VCaP (cell line): ENCODE measurements around the gene GRIK4.
A peak's percentile ranks its signal among the peaks of the same experiment; 100 is the strongest.
"Not testable (repeated sequence)": the region's sequence is repeated elsewhere in the genome, so short reads cannot be mapped to it uniquely, and the experiment has no call there.

Source experiments
- H3K27ac ChIP-seq: fragments of 450-650 bp; 2 replicates; pipeline ENCODE4 v1.5.1; 2017
- TF ChIP-seq, protein P1 (sequence below): fragments of 450-650 bp; conservative IDR thresholded peaks from 2 replicates; pipeline ENCODE4 v1.5.1; 2017; ENCODE audit warnings: mild to moderate bottlenecking, moderate library complexity

Gene GRIK4

DNA sequence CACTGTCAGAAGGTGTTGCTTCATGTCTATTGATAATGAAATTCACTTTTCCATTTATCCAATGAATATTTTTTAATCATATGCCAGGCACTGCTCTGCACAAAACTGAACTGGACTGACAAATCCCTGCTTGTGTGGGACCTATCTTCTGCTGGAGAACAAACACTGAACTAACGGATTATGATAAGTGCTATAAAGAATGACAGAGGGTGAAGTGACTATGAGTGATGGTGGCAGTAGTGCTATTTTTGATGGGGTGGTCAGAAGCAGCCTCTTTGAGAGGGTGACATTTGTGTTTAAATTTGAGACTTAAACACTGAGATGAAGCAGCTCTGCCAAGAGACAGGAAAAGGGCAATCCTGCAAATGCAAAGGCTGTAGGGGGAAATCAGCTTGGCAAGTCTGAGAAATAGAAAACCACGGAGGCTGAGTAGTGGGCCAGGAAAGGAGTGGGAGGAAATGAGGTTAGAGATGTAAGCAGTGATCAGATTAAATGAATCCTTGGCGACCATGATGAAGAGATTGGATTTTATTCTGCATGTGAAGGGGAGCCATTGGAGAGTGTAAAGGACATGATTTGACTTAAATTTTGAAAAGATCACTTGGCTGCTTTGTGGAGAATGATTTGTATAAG lies 518.4 kb downstream of the GRIK4 start:
- no peak overlapping the region for H3K27ac ChIP-seq
- TF ChIP-seq, protein P1, sequence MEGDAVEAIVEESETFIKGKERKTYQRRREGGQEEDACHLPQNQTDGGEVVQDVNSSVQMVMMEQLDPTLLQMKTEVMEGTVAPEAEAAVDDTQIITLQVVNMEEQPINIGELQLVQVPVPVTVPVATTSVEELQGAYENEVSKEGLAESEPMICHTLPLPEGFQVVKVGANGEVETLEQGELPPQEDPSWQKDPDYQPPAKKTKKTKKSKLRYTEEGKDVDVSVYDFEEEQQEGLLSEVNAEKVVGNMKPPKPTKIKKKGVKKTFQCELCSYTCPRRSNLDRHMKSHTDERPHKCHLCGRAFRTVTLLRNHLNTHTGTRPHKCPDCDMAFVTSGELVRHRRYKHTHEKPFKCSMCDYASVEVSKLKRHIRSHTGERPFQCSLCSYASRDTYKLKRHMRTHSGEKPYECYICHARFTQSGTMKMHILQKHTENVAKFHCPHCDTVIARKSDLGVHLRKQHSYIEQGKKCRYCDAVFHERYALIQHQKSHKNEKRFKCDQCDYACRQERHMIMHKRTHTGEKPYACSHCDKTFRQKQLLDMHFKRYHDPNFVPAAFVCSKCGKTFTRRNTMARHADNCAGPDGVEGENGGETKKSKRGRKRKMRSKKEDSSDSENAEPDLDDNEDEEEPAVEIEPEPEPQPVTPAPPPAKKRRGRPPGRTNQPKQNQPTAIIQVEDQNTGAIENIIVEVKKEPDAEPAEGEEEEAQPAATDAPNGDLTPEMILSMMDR, result no peak

DNA sequence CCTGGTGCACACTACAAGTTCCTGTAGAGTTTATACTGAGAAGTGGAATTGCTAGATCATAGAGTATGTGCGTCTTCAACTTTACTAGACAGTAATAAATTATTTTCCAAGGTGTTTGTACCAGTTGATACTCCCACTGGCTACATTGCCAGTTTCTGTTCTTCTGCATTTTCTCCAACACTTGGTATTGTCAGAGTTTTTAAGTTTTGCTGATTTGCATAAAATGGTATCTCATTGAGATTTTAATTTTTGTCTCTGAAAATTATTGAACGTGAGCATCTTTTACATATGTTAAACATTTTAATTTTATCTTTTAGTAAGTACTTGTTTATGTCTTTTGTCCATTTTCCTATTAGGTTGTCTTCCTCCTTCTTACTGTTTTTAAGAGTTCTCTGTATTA lies 519.6 kb downstream of the GRIK4 start:
- TF ChIP-seq, protein P1, result no peak
- no peak overlapping the region for H3K27ac ChIP-seq

DNA sequence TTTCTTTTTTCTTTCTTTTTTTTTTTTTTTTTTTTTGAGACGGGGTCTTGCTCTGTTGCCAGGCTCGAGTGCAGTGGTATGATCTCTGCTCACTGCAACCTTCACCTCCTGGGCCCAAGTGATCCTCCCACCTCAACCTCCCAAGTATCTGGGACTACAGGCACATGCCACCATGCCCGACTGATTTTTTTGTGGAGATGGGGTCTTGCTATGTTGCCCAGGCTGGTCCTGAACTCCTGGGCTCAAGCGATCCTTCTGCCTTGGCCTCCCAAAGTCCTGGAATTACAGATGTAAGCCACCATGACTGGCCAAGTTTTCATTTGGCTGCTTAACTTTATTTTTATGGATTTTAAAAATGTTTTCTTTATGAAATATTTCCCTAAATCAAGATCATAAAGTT lies 520.1 kb downstream of the GRIK4 start:
- H3K27ac ChIP-seq, result not testable (repeated sequence)

DNA sequence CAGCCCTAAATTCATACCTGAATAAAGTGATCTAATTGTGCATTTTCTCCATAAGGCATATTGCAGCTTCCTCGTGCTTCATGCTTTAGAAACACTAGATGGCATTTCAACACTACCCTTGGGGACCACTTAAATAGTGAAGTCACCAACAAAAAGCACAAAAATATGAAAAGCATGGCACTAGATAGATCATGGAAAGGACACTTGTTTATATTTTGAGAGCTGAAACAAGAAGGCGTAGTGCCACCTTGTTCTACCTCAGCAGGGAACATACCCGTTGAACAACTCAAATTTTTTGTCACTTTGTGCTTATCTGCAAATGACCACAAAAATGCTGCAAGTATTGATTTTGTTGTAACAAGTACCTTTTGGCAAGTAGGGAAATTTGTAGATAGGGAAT lies 521.0 kb downstream of the GRIK4 start:
- no peak overlapping the region for H3K27ac ChIP-seq
- TF ChIP-seq, protein P1, result peak; percentile 75

DNA sequence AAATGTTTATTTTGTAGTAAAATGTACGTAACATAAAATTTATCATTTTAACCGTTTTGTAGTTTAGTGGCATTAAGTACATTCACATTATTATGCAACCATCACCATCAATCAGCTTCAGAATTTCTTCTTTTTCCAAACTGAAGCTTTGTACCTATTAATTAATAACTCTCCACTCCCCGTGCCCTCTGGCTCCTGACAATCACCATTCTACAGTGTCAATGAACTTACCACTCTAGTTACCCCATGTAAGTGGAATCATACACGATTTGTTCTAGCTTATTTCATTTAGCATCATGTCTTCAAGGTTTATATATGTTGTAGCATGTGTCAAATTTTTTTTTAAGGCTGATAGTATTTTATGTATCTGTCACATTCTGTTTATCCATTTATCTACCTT lies 522.1 kb downstream of the GRIK4 start:
- TF ChIP-seq, protein P1, result no peak
- no peak overlapping the region for H3K27ac ChIP-seq

DNA sequence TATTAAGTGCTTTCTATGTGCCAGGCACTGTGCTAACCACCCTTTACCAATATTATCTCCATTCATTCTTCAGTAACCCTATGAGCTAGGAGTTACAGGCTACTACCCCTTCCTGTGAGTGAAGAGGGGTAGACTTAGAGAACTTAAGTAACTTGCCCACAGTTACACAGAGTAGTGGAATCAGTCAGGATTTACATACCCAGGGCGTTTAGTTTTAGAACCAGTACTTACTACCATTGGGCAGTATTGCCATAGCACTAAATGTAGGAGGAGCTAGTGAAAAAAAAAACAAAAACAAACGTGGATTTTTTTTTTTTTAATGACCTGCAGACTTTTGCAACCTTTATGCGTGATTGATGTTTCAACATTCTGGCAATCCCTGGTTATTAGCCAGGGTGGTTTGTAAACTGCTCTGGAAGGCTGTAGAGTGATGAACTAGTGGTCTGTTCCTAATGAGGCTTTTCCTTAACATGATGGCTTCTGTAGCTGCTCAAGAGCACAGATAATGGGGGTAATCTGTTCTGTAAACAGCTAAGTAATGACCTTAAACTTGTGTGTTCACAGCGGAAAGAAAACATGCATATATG lies 523.7 kb downstream of the GRIK4 start:
- TF ChIP-seq, protein P1, result no peak

DNA sequence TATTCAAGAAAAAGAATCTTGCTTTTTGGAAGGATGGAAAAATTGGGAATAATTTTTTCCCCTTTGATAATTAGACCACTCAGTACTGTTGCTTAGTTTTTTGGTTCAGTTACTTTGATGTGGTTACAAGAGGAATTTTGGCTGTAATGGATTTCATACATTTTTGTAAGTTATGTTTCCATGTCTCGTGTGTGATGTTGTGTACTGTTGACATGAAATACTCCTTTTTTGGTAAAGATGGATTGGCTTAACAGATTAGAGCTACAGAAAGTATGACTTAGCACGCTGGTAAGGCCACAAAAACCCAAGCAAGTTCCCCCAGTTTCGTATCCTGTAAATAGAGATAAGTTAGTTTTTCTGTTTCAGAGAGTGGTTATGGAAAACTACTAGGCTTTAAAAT lies 524.2 kb downstream of the GRIK4 start:
- TF ChIP-seq, protein P1, result no peak
- no peak overlapping the region for H3K27ac ChIP-seq

More for the DNA sequence above, 523.7 kb downstream of the GRIK4 start:
- H3K27ac ChIP-seq, result no peak overlapping the region

DNA sequence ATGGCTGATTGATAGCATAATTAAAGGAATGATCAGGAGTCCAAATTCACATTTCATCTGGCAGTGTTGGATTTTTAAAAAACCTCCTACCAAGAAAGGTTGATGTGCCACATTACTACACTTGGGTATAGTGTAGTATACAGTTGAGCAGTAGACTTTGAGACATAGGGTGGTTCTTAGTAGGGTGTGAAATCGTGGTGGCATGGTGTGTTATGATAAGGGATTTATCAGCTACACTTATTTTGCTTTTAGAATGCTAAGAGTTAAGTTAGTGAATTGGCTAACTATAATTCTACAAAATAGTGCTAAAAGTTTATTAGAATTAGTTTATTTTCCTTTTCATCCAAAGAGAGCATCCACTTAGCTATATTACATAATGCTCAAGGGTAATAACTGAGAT lies 525.5 kb downstream of the GRIK4 start:
- peak overlapping the region; percentile 84; the same call in 1 of the 2 replicates for H3K27ac ChIP-seq
- TF ChIP-seq, protein P1, result no peak
